PC-3 (cell line): Measurements from ENCODE around the gene LEPR. TPM values are rescaled to one million over a fixed set of nuclear protein-coding genes. Genes with fewer than 3 reads are reported as not detected.

ENCODE experiments used
- ATAC-seq: fragments of 200-7000 bp; cut with Tn5 transposase; 2 replicates; pipeline ENCODE4 v1.9.1; 2020; ENCODE audit warnings: mild to moderate bottlenecking, moderate library complexity
- BruUV-seq: library from RNA; stranded (reverse); fragments of 400-500 nt; replicated peaks from 2 replicates; lab custom pipeline; 2021; lab: Mats Ljungman, UMichigan
- CTCF ChIA-PET: fragments of 300-600 bp; sonication (Branson Sonifier 250); formaldehyde crosslinking; loops from one replicate; lab custom pipeline; 2022; ENCODE audit warnings: antibody characterized with exemption; lab: Charles Lee
- POLR2A ChIA-PET: fragments of 300-600 bp; sonication (Branson Sonifier 250); formaldehyde crosslinking; loops from one replicate; lab custom pipeline; 2022; ENCODE audit warnings: antibody characterized with exemption; ENCODE audit not compliant: unreplicated experiment; lab: Charles Lee
- DNase-seq: peaks from one replicate; pipeline ENCODE4 v3.0.0-alpha.2; 2015
- H2AFZ ChIP-seq: fragments of 300-600 bp; sonication (generic); 2 replicates; pipeline ENCODE4 v1.6.0; 2016; ENCODE audit warnings: antibody characterized with exemption, low read length
- H3F3A ChIP-seq: fragments of 300-600 bp; sonication (generic); one replicate; pipeline ENCODE4 v1.6.0; 2017; ENCODE audit warnings: antibody characterized with exemption, low read length, control low read depth, mild to moderate bottlenecking; ENCODE audit not compliant: unreplicated experiment
- H3K27ac ChIP-seq: fragments of 300-600 bp; sonication (generic); 2 replicates; pipeline ENCODE4 v1.5.1; 2016; ENCODE audit warnings: mild to moderate bottlenecking, low read length
- H3K27me3 ChIP-seq: fragments of 300-600 bp; sonication (generic); 2 replicates; pipeline ENCODE4 v1.6.1; 2016; ENCODE audit warnings: low read length, mixed read lengths
- H3K36me3 ChIP-seq: fragments of 300-600 bp; sonication (generic); 2 replicates; pipeline ENCODE4 v1.6.1; 2016; ENCODE audit warnings: low read depth, mixed run types, low read length, mixed read lengths
- H3K4me1 ChIP-seq: fragments of 300-600 bp; sonication (generic); 2 replicates; pipeline ENCODE4 v1.5.1; 2016; ENCODE audit warnings: low read length; ENCODE audit not compliant: insufficient read depth
- H3K4me2 ChIP-seq: fragments of 300-600 bp; sonication (generic); 2 replicates; pipeline ENCODE4 v1.6.0; 2016; ENCODE audit warnings: low read length
- H3K4me3 ChIP-seq: fragments of 300-600 bp; sonication (generic); 2 replicates; pipeline ENCODE4 v1.5.1; 2016; ENCODE audit warnings: mild to moderate bottlenecking, low read length, mixed read lengths
- H3K79me2 ChIP-seq: fragments of 300-600 bp; sonication (generic); 2 replicates; pipeline ENCODE4 v1.6.1; 2017; ENCODE audit warnings: low read length, mixed read lengths
- H3K9ac ChIP-seq: fragments of 300-600 bp; sonication (generic); 2 replicates; pipeline ENCODE4 v1.6.0; 2016; ENCODE audit warnings: mild to moderate bottlenecking, low read length
- H3K9me2 ChIP-seq: fragments of 300-600 bp; sonication (generic); replicated peaks from 2 replicates; pipeline ENCODE4 v1.6.1; 2016; ENCODE audit warnings: mixed run types, low read length, mixed read lengths
- H3K9me3 ChIP-seq: fragments of 300-600 bp; sonication (generic); 2 replicates; pipeline ENCODE4 v1.6.1; 2016; ENCODE audit warnings: low read length, mixed read lengths
- H4K20me1 ChIP-seq: fragments of 300-600 bp; sonication (generic); 2 replicates; pipeline ENCODE4 v1.6.1; 2016; ENCODE audit warnings: low read length, mixed read lengths
- EZH2 ChIP-seq: fragments of 300-600 bp; sonication (generic); IDR thresholded peaks from one replicate; pipeline ENCODE4 v1.6.1; 2017; ENCODE audit warnings: antibody characterized with exemption, mild to moderate bottlenecking, low read length; ENCODE audit not compliant: unreplicated experiment
- EZH2phosphoT487 ChIP-seq: fragments of 300-600 bp; sonication (generic); IDR thresholded peaks from 2 replicates; pipeline ENCODE4 v1.6.1; 2018; ENCODE audit warnings: mild to moderate bottlenecking, antibody characterized with exemption, low read length, borderline replicate concordance
- intact Hi-C: fragments of 100-400 bp; cut with micrococcal nuclease; formaldehyde crosslinking; loops from 2 replicates; pipeline ENCODE4 v1.9.0; 2023
- total RNA-seq: library from RNA; depleted of rRNA; stranded (reverse); fragments of >200 nt; gene quantifications from 2 replicates; pipeline ENCODE4 v1.2.3, GENCODE V29; 2014
- TF ChIP-seq, protein P1 (sequence below): fragments of 300-600 bp; sonication (generic); conservative IDR thresholded peaks from 2 replicates; pipeline ENCODE4 v1.5.1; 2017; ENCODE audit warnings: antibody characterized with exemption, low read depth, mild to moderate bottlenecking, low read length

Gene LEPR
- total RNA-seq, 1 experiment from 2014 or later = not detected

DNA sequence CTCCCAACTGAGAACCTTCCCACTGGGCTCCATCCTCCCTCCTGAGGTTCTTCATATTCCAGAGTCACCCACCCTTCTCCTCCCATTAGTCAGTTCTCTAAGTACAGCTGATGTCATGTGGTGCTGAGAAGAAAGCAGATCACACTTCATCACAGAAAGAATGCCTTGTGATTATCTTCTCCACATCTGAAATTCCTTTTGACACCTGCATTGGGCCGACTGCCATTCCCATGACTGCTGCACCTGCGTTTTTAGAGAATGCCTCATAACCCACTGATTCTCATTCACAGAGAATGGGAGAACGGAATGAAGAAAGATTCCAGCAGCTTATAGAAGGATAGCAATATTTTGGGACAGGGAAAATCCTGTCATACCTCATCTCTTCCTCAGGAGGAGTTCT lies 14.3 kb downstream of the LEPR start:
- Histone ChIP-seq H3K27ac (no peak overlapping the region), H3K9me3 (no peaks in the 10 kb centered on the region), H4K20me1 (no peaks in the 10 kb centered on the region), H3K4me3 (no peak overlapping the region), H3K4me1 (peaks cover 11% of the 10 kb centered on the region), H2AFZ (no peak overlapping the region), H3K36me3 (no peaks in the 10 kb centered on the region), H3K27me3 (no peaks in the 10 kb centered on the region), H3K4me2 (no peak overlapping the region), H3F3A (peaks cover 4% of the 10 kb centered on the region), H3K79me2 (no peaks in the 10 kb centered on the region; the same call in 1 of the 2 replicates), H3K9ac (no peak overlapping the region), H3K9me2 (no peaks in the 10 kb centered on the region)
- CTCF ChIA-PET = interaction anchor here (1.0 kb wide), 1 partner anchor 24 kb away, joined by 4 read pairs; no protein-coding TSS in a partner anchor
- ATAC-seq (no peak), DNase-seq (no peak)
- TF ChIP-seq EZH2 (no peak), EZH2phosphoT487 (no peak)
- TF ChIP-seq, protein P1, sequence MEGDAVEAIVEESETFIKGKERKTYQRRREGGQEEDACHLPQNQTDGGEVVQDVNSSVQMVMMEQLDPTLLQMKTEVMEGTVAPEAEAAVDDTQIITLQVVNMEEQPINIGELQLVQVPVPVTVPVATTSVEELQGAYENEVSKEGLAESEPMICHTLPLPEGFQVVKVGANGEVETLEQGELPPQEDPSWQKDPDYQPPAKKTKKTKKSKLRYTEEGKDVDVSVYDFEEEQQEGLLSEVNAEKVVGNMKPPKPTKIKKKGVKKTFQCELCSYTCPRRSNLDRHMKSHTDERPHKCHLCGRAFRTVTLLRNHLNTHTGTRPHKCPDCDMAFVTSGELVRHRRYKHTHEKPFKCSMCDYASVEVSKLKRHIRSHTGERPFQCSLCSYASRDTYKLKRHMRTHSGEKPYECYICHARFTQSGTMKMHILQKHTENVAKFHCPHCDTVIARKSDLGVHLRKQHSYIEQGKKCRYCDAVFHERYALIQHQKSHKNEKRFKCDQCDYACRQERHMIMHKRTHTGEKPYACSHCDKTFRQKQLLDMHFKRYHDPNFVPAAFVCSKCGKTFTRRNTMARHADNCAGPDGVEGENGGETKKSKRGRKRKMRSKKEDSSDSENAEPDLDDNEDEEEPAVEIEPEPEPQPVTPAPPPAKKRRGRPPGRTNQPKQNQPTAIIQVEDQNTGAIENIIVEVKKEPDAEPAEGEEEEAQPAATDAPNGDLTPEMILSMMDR = no peak
- intact Hi-C loops = loop anchor here (5.0 kb wide), 1 partner anchor 253 kb away; no protein-coding TSS in a partner anchor
- BruUV-seq = no TSS peak
- POLR2A ChIA-PET = no interaction called here

DNA sequence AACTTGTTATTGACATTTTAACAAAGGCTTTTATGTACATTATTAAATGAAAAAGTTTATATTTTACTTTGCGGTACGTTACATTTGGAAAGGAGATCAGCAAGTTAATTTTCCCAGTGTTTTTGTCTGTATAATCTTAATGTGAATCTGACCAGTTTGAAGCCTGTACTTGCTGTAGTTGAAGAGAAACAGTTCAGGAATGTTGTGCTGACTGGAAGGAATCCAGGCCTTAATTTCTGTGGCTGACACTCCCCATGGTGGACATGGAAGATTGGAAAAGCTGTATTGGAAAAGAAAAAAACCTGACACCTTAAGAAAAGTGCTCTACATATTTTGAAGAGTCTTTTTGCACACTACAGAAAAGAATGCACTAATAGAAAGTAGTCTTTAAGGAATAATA lies 15.5 kb downstream of the LEPR start:
- no peaks in the 10 kb centered on the region for H3K9me3 ChIP-seq
- H3K79me2 ChIP-seq = no peaks in the 10 kb centered on the region
- intact Hi-C loops = no loop called here
- no peak for TF ChIP-seq EZH2
- TF ChIP-seq, protein P1 = no peak
- no peaks in the 10 kb centered on the region for H3K9me2 ChIP-seq
- no peak overlapping the region for H2AFZ ChIP-seq
- CTCF ChIA-PET = interaction anchor here (1.0 kb wide), 1 partner anchor 23 kb away, joined by 4 read pairs; no protein-coding TSS in a partner anchor
- H3K36me3 ChIP-seq = no peaks in the 10 kb centered on the region
- H3K27me3 ChIP-seq = no peaks in the 10 kb centered on the region
- no peak overlapping the region for H3K4me3 ChIP-seq
- no peaks in the 10 kb centered on the region for H3F3A ChIP-seq
- no peak overlapping the region for H3K9ac ChIP-seq
- no TSS peak for BruUV-seq
- DNase-seq (no peak), ATAC-seq (no peak)
- no peaks in the 10 kb centered on the region for H3K4me1 ChIP-seq
- no peak overlapping the region for H3K27ac ChIP-seq
- H4K20me1 ChIP-seq = no peaks in the 10 kb centered on the region
- POLR2A ChIA-PET = no interaction called here
- H3K4me2 ChIP-seq = no peak overlapping the region

DNA sequence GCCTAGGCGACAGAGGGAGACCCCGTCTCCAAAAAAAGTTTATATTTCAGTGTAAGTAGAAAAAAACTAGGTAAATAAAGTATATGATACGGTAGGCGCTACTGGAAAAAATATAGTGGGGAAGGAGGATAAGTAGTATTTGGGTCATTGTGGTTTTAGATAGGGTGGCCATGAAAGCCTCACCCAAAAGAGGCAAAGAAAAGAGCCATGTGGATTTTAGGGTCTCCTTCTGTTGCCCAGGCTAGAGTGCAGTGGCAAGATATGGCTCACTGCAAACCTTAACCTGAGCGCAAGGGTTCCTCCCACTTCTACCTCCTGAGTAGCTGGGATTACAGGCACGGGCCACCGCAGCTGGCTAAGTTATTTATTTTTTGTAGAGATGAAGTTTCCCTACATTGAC lies 17.1 kb downstream of the LEPR start:
- intact Hi-C loops = no loop called here
- no peaks in the 10 kb centered on the region for H4K20me1 ChIP-seq
- H3K9ac ChIP-seq = no peak overlapping the region
- H3K27ac ChIP-seq = no peak overlapping the region
- no peaks in the 10 kb centered on the region for H3K9me2 ChIP-seq
- no peaks in the 10 kb centered on the region for H3F3A ChIP-seq
- no peaks in the 10 kb centered on the region for H3K79me2 ChIP-seq
- H3K9me3 ChIP-seq = no peaks in the 10 kb centered on the region
- CTCF ChIA-PET = no interaction called here
- H2AFZ ChIP-seq = no peak overlapping the region
- H3K27me3 ChIP-seq = no peaks in the 10 kb centered on the region
- no TSS peak for BruUV-seq
- no peak overlapping the region for H3K4me2 ChIP-seq
- TF ChIP-seq EZH2 (no peak), EZH2phosphoT487 (no peak)
- TF ChIP-seq, protein P1 = no peak
- ATAC-seq (no peak), DNase-seq (no peak)
- H3K36me3 ChIP-seq = no peaks in the 10 kb centered on the region
- POLR2A ChIA-PET = no interaction called here
- H3K4me3 ChIP-seq = no peak overlapping the region
- no peaks in the 10 kb centered on the region for H3K4me1 ChIP-seq
